ENCODE data around the gene NPW.

The NPW gene

DNA sequence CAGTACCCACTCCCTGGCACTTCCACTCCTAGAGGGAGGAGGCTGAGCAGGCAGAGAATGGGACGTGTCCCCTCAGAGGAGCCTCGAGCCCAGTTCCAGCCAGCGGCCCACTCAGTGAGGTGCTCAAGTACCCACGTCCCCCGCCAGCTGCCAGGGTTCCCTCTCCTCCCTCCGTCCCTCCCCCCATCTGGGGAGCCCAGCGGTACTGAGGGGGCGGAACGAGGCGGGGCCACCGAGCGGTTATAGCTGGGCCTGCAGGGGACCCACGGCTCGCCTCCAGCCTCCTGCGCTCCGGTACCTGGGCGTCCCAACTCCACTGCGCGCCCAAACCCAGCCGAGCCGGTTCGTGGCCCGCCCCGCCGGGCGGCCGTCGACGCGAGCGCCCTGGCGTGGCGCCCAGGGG is at the start of gene NPW:
NPW (plus strand) TSS at position 268 of the 403 bp plus-strand sequence.
- no peak for DNase-seq (ENCODE audit: low spot score)

GRCh38 chr16:1971796-1972489 is 47.6 kb upstream of the NPW start, which contains the start of gene TBL3:
TBL3 (plus strand) TSS chr16:1972053; CDS start chr16:1972165, 112 bp downstream.
- DNase-seq (ENCODE audit: low spot score): peak; percentile 92

GRCh38 chr16:1972490-1972877 is 47.1 kb upstream of the NPW start:
- peak; percentile 47 for DNase-seq (ENCODE audit: low spot score)

- DNase-seq (ENCODE audit: low spot score): no peak
These were observed 46.0 kb upstream of the NPW start for GRCh38 chr16:1973461-1974156.

DNA sequence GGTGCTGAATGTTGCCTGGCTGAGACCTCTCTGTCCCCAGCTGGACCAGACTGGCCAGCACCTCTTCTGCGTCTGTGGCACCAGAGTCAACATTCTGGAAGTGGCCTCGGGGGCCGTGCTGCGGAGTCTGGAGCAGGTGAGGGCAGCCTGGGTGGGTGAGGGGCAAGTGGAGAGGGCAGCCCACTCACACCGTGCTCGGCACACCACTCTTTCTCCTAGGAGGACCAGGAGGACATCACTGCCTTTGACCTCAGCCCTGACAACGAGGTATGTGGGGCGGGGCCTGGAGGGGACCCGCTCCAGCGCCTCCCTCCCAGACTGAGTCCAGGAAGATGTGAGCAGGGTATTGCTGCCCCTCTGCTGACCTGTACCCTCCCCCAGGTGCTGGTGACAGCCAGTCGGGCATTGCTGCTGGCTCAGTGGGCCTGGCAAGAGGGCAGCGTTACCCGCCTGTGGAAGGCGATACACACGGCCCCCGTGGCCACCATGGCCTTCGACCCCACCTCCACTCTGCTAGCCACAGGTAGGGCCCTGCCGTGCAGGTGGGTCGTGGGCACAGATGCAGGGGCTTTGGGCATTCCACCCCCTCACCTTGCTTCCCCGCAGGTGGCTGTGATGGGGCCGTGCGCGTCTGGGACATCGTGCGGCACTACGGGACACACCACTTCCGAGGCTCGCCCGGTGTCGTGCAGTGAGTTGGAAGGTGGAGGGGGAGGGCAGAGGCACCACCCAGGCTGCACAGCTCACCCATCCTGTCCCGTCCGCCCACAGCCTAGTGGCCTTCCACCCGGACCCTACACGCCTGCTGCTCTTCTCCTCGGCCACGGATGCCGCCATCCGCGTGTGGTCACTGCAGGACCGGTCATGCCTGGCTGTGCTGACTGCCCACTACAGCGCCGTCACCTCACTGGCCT is 45.2 kb upstream of the NPW start:
- DNase-seq (ENCODE audit: low spot score): no peak

DNA sequence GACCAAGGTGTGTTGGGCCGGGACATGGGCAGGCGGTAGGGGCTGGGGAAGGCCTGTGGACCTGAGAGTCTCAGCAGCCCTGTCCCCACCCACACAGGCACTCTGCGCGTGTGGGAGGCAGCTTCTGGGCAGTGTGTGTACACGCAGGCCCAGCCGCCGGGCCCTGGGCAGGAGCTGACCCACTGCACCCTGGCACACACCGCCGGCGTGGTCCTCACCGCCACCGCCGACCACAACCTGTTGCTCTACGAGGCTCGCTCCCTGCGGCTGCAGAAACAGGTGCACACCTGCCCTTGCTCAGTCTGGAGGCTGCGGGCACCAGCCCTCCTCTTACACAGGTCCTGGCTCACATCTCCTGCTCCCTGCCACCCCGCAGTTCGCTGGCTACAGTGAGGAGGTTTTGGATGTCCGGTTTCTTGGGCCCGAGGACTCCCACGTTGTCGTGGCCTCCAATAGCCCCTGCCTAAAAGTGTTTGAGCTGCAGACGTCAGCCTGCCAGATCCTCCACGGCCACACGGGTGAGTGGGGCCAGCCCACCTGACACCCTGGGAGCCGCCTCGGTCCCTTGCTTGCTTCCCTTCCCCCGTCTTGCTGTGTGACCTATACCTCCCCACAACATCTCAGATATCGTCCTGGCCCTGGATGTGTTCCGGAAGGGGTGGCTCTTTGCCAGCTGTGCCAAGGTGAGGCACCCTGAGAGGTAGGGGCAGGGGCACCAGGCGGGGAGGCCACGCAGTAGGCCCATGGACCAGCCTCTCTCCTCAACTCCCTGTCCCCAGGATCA is 44.0 kb upstream of the NPW start:
- DNase-seq (ENCODE audit: low spot score): no peak

- DNase-seq (ENCODE audit: low spot score): no peak
These were observed 43.4 kb upstream of the NPW start for GRCh38 chr16:1976216-1976520.

DNA sequence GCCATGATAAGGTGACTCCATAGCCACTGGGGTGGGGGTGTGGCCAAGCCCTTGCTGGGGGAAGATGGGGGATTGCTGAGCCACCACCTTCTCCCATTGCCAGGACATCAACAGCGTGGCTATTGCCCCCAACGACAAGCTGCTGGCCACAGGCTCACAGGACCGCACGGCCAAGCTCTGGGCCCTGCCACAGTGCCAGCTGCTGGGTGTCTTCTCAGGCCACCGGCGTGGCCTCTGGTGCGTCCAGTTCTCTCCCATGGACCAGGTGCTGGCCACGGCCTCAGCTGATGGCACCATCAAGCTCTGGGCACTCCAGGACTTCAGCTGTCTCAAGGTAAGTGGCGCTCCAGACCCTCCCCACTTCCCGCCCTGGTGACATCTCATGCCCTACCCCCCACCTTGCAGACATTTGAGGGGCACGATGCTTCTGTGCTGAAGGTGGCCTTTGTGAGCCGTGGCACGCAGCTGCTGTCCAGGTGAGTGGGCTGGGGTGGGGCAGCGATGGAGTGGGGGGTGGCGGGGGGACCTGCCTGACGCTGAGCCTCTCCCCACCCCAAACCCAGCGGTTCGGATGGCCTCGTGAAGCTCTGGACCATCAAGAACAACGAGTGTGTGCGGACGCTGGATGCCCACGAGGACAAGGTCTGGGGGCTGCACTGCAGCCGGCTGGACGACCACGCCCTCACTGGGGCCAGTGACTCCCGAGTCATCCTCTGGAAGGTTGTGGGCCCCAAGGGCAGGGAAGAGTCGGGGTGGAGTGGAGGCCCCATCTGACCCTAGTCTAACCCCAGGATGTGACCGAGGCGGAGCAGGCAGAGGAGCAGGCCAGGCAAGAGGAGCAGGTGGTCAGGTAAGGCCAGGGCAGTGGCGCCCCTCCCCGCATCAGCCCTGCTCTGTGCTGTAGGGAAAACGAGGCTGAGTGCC is 42.4 kb upstream of the NPW start:
- no peak for DNase-seq (ENCODE audit: low spot score)

DNA sequence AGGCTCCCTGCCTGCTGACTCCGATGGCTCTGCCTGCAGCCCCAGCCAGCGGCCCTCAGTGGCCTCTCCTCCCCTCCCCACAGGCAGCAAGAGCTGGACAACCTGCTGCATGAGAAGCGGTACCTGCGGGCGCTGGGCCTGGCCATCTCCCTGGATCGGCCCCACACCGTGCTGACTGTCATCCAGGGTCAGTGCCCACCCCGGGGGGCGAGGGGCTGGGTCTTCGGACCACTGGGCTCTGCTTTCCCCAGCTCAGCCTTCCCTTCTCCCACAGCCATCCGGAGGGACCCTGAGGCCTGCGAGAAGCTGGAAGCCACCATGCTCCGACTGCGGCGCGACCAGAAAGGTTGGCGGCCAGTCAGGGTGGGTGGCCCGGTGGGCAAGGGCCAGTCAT is 41.7 kb upstream of the NPW start:
- no peak for DNase-seq (ENCODE audit: low spot score)

GRCh38 chr16:1978476-1979120 is 41.0 kb upstream of the NPW start:
- DNase-seq (ENCODE audit: low spot score): no peak

GRCh38 chr16:1979271-1980029 is 40.1 kb upstream of the NPW start:
- no peak for DNase-seq (ENCODE audit: low spot score)

- no peak for DNase-seq (ENCODE audit: low spot score)
These were observed 39.4 kb upstream of the NPW start for GRCh38 chr16:1980030-1980769.

DNA sequence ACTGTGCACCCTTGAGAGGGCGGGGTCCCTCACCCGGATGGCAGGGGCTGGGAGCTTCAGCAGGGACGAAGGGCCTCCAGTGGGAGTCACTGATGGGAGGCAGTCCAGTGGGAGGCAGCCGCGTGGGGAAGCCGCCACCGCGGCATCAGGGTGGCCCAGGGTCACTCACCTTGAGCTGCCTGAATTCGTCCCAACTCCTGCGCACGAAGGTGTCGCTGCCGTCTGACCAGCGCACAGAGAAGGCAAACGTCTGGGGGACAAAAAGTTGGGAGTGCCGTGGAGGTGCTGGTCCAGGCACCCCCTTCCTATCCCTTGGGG is 38.9 kb upstream of the NPW start:
- no peak for DNase-seq (ENCODE audit: low spot score)

DNA sequence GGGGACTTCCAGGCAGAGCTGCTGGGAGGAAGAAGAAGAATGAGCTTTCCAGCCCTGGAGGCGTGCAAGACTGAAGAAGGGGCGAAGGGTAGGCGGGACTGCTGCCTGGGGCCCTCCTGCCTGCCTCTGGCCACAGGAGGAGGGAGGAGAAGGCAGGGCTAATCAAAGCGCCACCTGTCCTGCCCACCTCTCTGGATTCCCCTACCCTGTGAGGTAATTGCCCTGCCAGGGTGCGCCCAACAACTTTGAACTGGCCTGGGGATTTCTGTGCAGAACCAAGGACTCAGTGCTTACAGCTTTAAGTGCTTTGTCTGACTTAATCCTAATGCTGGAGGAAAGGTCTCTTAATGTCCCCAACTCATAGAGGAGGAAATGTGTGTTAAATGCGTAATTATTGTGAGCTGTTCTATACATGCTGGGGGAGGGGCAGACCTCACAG is 38.2 kb upstream of the NPW start, which contains the start of gene NOXO1:
NOXO1 (minus strand) TSS at position 72 of the 439 bp plus-strand sequence. CDS start 290 bp downstream, outside the sequence.
- DNase-seq (ENCODE audit: low spot score): no peak

GRCh38 chr16:1982013-1982433 is 37.6 kb upstream of the NPW start:
- DNase-seq (ENCODE audit: low spot score): no peak

DNA sequence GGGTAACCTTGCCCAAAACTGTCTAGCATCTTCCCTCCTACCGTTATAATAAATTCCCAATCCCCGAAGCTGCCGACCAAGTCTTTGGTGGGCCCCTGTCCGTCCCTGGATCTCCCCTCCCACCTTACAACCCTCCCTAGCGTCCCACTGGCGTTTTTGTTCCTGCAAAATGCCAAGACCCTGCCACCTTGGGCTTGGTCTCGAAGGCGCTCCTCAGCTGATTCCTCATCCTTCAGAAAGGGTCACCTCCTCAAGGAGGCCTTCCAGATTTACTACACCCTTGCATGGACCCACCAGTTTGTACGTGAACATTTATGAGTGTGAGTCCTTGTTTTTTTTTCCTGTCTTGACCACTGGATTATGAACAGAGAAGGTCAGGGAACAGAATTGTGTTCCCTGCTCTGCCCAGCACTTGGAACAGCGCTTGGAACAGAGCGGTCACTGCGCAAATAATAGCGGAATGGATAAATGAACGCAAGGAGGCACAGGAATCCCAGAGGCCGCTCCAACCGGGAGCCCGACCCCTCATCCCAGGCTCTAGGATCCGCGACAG is 36.5 kb upstream of the NPW start:
- DNase-seq (ENCODE audit: low spot score): no peak

GRCh38 chr16:1983544-1984346 is 35.8 kb upstream of the NPW start, which contains the start of gene GFER:
GFER (plus strand) TSS chr16:1984193; CDS start chr16:1984219, 26 bp downstream.
- peak; percentile 76 for DNase-seq (ENCODE audit: low spot score)
